Osteoblast (primary cell): Measurements from ENCODE around the gene F2RL2. TPM values are rescaled to one million over a fixed set of nuclear protein-coding genes. Genes with fewer than 3 reads are reported as not detected.

Experiments used
- DNase-seq: peaks from one replicate; pipeline ENCODE4 v3.0.0; 2011; ENCODE audit warnings: low spot score, mixed read lengths; ENCODE audit not compliant: insufficient read length; ENCODE audit errors: missing footprints
- H2AFZ ChIP-seq: 2 replicates; pipeline ENCODE4 v1.6.0; 2011; ENCODE audit warnings: mild to moderate bottlenecking, low read length
- H3K27ac ChIP-seq: 2 replicates; pipeline ENCODE4 v1.5.1; 2011; ENCODE audit warnings: mild to moderate bottlenecking, low read depth, low read length, moderate library complexity
- H3K27me3 ChIP-seq: 2 replicates; pipeline ENCODE4 v1.6.0; 2012; ENCODE audit warnings: mild to moderate bottlenecking, control low read depth, inconsistent platforms, low read length, moderate library complexity; ENCODE audit not compliant: insufficient read depth
- H3K36me3 ChIP-seq: 2 replicates; pipeline ENCODE4 v1.5.1; 2011; ENCODE audit warnings: mild to moderate bottlenecking, low read length, control low read depth, moderate library complexity; ENCODE audit not compliant: insufficient read depth
- H3K4me1 ChIP-seq: 2 replicates; pipeline ENCODE4 v1.5.1; 2011; ENCODE audit warnings: mild to moderate bottlenecking, low read length, control low read depth, moderate library complexity; ENCODE audit not compliant: insufficient read depth
- H3K4me2 ChIP-seq: 2 replicates; pipeline ENCODE4 v1.6.0; 2011; ENCODE audit warnings: mild to moderate bottlenecking, low read length; ENCODE audit not compliant: insufficient read depth
- H3K4me3 ChIP-seq: fragments of 200-600 bp; sonication (generic); 3 replicates; pipeline ENCODE4 v1.5.1; 2012; ENCODE audit warnings: mild to moderate bottlenecking, low read length, inconsistent platforms; ENCODE audit not compliant: insufficient read depth
- H3K79me2 ChIP-seq: 2 replicates; pipeline ENCODE4 v1.6.0; 2012; ENCODE audit warnings: mild to moderate bottlenecking, low read length, control low read depth, inconsistent platforms; ENCODE audit not compliant: insufficient read depth
- H3K9me3 ChIP-seq: 2 replicates; pipeline ENCODE4 v1.5.1; 2011; ENCODE audit warnings: low read depth, low read length, control low read depth
- H4K20me1 ChIP-seq: 2 replicates; pipeline ENCODE4 v1.6.0; 2012; ENCODE audit warnings: mild to moderate bottlenecking, low read length, control low read depth; ENCODE audit not compliant: insufficient read depth
- CTCF ChIP-seq: IDR thresholded peaks from 2 replicates; pipeline ENCODE4 v1.5.1; 2011; ENCODE audit warnings: mild to moderate bottlenecking, low read depth, low read length, moderate library complexity; ENCODE audit errors: extremely low read depth
- total RNA-seq: library from RNA; depleted of rRNA; stranded (reverse); fragments of >200 nt; gene quantifications from 2 replicates; pipeline ENCODE4 v1.2.3, GENCODE V29; 2012

Gene F2RL2
- total RNA-seq, 1 donor = 1.1 TPM

- no peaks in the 10 kb centered on the region for H3K79me2 ChIP-seq
- H2AFZ ChIP-seq = no peak overlapping the region
- H3K4me3 ChIP-seq = no peak overlapping the region
- TF ChIP-seq CTCF = no peak
- H3K4me1 ChIP-seq = no peaks in the 10 kb centered on the region
- H3K4me2 ChIP-seq = no peak overlapping the region
- no peaks in the 10 kb centered on the region for H3K27me3 ChIP-seq
- no peak for DNase-seq
- H3K27ac ChIP-seq = no peak overlapping the region
- H4K20me1 ChIP-seq = no peaks in the 10 kb centered on the region
- H3K36me3 ChIP-seq = no peaks in the 10 kb centered on the region
- no peaks in the 10 kb centered on the region for H3K9me3 ChIP-seq
These were observed 44.3 kb upstream of the F2RL2 start for GRCh38 chr5:76667495-76667894.

GRCh38 chr5:76664079-76664478, 40.9 kb upstream of the F2RL2 start:
- Histone ChIP-seq H3K4me3 (no peak overlapping the region), H3K4me1 (no peaks in the 10 kb centered on the region), H4K20me1 (no peaks in the 10 kb centered on the region), H3K4me2 (no peak overlapping the region), H3K36me3 (no peaks in the 10 kb centered on the region), H3K79me2 (no peaks in the 10 kb centered on the region), H3K27me3 (peaks cover 5% of the 10 kb centered on the region), H3K27ac (no peak overlapping the region), H3K9me3 (no peaks in the 10 kb centered on the region), H2AFZ (no peak overlapping the region)
- no peak for TF ChIP-seq CTCF
- no peak for DNase-seq

- Histone ChIP-seq H3K79me2 (no peaks in the 10 kb centered on the region), H3K4me2 (no peak overlapping the region), H3K27ac (no peak overlapping the region), H2AFZ (no peak overlapping the region), H3K36me3 (no peaks in the 10 kb centered on the region), H4K20me1 (no peaks in the 10 kb centered on the region), H3K4me1 (no peaks in the 10 kb centered on the region), H3K4me3 (no peak overlapping the region), H3K27me3 (peaks cover 5% of the 10 kb centered on the region), H3K9me3 (no peaks in the 10 kb centered on the region)
- DNase-seq = no peak
- no peak for TF ChIP-seq CTCF
These were observed 40.4 kb upstream of the F2RL2 start for GRCh38 chr5:76663573-76663972.

- H3K4me1 ChIP-seq = no peaks in the 10 kb centered on the region
- no peak for TF ChIP-seq CTCF
- DNase-seq = no peak
- H3K27me3 ChIP-seq = peaks cover 5% of the 10 kb centered on the region
- no peak overlapping the region for H3K27ac ChIP-seq
- no peak overlapping the region for H3K4me3 ChIP-seq
- no peaks in the 10 kb centered on the region for H3K79me2 ChIP-seq
- H3K4me2 ChIP-seq = no peak overlapping the region
- H4K20me1 ChIP-seq = no peaks in the 10 kb centered on the region
- H3K36me3 ChIP-seq = no peaks in the 10 kb centered on the region
- no peak overlapping the region for H2AFZ ChIP-seq
- H3K9me3 ChIP-seq = no peaks in the 10 kb centered on the region
These were observed 39.3 kb upstream of the F2RL2 start for GRCh38 chr5:76662521-76662920.
